GM10847 (cell line): ENCODE data around the gene OR52E4.

Experiments used
- POLR2A ChIP-seq: IDR thresholded peaks from 2 replicates; pipeline ENCODE4 v1.6.1; 2011; ENCODE audit not compliant: insufficient read length; ENCODE audit errors: extremely low read depth

OR52E4 gene

DNA sequence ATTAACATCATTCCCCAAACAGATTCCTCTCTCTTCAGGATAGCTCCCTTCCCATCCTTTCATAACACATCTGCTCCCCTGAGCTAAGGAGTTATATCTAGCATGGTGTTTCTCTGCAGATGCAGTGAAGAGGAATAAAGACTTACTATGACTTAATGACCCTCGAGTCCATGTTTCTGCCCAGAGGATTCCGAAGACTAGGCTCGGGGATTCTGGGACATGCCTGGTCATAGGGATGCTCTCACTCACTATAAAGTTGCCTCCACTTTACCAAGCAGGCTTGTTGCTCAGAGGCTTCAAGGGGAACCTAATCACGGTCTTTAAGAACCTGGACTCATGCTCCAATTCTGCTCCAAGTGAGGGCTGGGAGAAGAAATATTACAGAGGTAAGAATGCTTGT, at the start of gene OR52E4:
Gene OR52E4, plus strand, starts transcription at position 301 of the 400 bp plus-strand sequence. CDS start 3,664 bp downstream, outside the sequence.
- no peak for TF ChIP-seq POLR2A

DNA sequence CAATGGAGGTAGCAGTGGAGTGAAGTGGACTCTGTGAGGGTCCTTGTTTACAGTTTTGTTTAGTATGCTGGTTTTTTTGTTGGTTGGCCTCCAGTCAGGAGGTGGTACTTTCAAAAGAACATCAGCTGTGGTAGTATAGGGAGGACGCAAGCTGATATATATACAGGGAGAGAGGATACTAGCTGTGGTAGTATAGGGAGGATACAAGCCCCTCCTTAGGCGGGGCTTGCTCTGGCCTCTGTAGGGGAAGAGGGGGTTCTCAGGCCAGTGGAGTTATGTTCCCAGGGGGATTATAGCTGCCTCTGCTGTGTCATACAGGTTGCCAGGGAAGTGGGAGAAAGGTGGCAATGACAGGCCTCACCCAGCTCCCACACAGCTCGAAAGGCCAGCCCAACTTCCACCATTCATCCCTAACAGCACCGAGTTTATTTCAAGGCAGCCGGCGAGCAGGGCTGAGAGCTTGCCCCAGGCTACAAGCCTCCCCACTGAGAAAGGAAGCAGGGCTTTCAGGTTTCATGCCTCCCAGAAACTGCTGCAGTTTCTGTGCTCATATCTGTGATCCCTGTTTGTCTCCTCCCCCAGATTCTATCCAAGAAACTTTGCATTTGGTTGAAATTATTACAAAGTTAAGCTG, 49.1 kb upstream of the OR52E4 start:
- TF ChIP-seq POLR2A = no peak

DNA sequence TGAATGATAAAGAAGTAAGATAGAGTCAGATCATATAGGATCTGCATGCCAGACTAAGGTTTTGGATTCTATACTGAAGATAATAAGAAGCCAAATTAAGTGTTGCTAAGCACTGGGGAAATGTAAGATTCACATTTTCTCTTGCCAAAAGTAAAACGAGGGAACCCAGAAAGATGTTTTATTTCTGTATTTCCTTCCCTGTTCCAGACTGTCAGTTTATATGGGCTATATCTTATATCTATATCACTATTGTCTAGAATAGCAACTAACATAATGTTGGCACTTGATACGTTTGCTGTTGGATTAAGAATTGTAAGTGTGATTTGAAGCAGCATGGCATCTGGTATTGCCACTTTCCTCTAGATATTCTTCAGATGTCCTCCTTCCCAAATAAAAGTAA, 47.0 kb upstream of the OR52E4 start:
- TF ChIP-seq POLR2A = no peak

DNA sequence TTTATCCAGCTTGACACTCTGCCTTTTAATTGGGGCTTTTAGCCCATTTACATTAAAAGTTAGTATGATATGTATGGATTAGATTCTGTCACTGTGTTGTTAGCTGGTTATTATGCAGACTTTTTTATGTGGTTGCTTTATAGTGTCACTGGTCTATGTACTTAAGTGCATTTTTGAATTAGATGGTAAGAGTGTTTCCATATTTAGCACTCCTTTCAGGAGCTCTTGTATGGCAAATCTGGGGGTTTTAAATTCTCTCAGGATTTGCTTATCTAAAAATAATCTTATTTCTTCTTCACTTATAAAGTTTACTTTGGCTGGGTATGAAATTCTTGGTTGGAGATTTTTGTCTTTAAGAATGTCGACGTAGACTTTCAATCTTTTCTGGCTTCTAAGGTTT, 42.7 kb upstream of the OR52E4 start:
- no peak for TF ChIP-seq POLR2A

DNA sequence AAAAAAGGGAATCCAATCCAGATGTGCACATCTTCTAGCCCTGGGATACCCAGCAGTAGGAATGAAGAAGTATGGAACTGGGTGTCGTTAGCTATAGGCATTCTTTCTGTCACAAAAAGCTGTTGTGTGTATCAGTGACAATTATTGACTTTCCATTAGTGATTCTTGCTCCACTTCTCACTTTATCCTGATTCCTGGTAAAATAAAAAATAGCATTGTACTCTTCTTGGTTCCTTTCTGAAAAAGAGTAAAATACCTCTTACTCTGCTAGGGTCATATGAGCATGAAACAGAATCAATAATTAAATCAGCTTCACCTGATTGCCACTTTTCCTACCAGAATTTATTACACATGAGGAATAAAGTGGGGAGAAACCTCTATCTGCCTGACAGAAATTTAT, 38.6 kb upstream of the OR52E4 start, which contains the start of gene OR52E6:
Gene OR52E6, minus strand, starts transcription at position 101 of the 400 bp plus-strand sequence. Its CDS starts 0 bp downstream, at position 101.
- no peak for TF ChIP-seq POLR2A

DNA sequence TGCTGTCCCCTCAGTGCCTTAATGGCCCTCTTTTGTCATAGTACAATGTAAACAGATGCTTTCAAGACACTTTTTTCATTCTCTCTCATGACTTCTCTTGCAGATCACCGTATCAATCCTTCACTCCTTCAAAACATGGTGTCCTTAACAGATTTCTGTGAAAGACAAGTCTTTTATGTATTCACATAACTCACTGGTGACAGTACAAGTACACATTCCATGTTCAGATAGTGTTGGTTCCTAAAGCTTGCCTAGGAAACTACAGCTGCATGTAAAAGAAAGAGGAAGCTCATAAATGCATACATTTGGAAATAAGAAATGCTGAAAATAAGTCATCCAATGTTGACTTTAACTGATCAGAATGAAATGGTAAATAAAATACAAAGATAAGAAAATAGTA, 33.7 kb upstream of the OR52E4 start:
- no peak for TF ChIP-seq POLR2A

DNA sequence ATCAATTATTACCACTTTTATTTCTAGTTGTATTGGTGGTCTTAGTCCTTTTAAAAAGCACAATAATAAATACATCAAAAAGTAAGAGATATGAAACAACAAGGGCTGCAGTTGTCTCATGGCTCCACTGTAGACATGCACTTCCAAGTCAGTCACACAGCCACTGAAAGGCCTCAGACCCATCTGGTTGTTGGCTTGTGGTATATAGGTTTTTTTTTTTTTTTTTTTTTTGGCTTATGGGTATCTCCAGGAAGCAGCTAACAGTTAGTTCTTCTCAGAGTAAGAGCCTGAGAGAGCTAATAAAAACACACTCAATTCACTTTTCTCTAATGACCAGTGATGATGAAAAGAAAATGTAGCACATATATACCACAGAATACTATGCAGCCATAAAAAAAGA, 32.7 kb upstream of the OR52E4 start:
- TF ChIP-seq POLR2A = no peak

DNA sequence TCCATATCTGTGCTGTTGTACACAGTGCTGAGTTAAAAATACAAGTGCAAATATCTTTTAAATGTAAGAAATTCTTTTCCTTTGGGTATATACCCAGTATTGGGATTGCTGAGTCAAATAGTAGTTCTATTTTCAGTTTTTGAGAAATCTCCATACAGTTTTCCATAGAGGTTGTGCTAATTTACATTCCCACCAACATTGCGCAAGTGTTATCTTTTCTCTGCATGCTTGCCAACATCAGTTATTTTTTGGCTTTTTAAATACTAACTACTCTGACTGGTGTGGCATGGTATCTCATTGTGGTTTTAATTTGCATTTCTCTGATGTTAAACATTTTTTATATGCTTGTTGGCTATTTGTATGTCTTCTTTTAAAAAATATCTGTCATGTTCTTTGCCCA, 29.4 kb upstream of the OR52E4 start:
- no peak for TF ChIP-seq POLR2A

DNA sequence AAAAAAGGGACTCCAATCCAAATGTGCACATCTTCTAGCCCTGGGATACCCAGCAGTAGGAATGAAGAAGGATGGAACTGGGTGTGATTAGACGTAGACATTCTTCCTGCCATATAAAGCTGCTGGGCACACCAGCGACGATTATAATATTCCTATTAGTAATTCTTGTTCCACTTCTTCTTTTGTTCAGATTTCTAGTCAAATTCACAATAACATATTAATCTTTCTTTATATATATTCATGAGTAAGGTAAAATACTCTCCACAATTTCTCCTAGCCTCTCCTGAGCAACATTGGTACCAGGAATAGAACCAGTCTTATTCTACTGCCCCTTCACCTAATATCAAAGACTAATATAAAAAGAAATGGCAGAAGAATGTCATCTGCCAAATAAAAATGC, 22.8 kb upstream of the OR52E4 start, which contains the start of gene OR52E8:
Gene OR52E8, minus strand, starts transcription at position 101 of the 400 bp plus-strand sequence. Its CDS starts 0 bp downstream, at position 101.
- TF ChIP-seq POLR2A = no peak

DNA sequence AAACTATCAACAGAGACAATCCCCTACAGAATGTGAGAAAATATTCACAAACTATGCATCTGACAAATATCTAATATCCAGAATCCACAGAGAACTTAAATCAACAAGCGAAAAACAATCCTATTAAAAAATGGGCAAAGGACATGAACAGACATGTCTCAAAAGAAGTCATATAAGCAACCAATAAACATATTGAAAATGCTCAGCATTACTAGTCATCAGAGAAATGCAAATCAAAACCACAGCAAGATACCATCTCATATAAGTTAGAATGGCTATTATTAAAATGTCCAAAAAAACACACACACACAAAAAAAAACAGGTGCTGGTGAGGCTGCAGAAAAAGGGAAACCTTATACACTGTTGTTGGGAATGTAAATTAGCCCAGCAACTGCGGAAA, 14.6 kb upstream of the OR52E4 start:
- no peak for TF ChIP-seq POLR2A

DNA sequence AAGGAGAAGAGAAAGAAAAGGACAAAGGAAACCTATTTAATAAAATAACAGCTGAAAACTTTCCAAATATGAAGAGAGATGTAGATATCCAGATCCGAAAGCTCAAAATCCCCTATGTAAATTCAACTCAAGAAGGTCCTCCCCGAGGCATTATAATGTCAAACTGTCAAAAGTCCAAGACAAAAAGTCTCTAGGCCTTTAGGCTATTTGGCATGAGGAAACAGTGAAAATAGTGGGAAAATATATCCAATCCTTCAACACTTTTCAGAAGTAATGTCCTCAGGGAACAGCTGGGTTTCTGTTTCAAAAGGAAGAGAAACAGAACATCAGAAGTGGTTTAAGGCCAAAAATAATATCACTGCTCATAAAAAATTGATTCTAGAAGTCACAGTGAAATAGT, 1.9 kb upstream of the OR52E4 start:
- TF ChIP-seq POLR2A = no peak

DNA sequence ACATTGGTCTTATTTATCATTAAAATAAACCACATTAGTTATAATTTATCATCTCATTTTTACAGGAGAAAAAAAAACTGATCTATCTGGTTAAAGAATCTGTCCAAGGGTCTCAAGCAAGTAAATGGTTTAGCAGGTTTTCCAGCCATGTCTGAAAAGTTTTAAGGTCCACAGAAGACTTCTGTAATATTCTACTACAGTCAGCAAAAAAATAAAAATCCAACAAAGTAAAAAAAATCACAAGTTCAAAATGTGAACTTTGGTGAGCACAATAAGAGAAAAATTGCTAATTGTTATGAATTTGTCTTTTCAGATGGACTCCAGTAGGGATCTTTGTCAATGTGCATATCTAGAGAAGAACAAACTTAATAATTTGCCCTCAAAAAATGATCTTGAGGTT, 1.3 kb downstream of the OR52E4 start:
- no peak for TF ChIP-seq POLR2A

DNA sequence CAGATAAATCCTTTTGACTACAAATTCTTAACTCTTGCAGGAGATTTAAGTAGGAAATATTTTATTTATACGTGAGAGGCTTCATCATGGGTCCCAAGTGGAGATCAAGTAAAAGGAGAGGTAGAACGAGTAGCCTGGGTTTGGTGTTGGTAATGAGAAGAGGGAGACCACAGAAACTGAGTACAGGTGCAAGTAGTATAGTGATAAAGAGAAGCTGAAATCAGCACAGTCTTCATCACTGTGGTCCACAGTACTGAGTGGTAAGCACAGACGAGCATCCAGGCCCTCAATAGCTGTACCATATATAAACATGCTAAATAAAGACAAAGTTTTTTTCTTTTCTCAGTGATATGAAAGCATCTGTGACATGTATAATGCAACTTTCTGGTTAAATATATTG, 6.7 kb downstream of the OR52E4 start:
- no peak for TF ChIP-seq POLR2A

DNA sequence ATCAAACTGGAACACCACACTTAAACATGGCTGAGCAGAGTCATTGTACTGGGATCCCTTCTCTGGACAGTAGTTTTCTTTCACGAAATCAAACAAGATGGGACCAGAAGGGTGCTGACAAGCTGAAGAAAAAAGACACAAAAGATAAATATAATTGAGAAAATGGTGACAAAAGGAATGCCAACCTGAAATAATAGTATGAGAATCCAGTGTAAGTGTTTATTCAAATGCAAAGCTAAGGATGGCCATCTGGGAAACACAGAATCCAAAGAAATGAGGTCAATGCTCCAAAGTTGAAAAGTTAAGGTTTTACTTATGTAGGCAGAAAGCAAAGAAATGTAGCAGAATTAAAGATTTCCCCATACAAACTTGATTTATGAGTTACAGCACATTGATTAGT, 7.2 kb downstream of the OR52E4 start:
- no peak for TF ChIP-seq POLR2A

DNA sequence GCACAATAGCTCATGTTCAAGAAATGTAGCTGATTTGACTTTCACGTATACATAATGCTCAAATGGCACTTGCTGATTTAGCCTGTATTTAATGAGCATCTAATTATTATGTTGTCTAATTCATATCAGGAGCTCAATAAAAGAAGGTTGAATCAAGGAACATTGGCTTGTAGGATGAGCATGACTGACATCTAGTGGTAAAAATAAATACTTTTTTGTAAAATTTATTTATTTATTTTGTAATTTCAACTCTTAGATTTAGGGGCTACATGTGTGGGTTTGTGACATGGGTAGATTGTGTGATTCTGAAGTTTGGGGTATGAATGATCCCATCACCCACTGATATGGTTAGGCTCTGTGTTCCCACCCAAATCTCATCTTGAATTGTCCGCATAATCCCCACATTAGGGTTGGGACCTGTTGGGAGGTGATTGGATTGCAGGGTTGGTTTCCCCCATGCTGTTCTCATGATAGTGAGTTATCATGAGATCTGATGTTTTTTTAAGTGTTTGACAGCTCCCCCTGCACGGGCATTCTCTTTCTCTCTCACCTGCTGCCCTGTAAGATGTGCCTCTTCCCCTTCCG, 10.9 kb downstream of the OR52E4 start:
- no peak for TF ChIP-seq POLR2A

DNA sequence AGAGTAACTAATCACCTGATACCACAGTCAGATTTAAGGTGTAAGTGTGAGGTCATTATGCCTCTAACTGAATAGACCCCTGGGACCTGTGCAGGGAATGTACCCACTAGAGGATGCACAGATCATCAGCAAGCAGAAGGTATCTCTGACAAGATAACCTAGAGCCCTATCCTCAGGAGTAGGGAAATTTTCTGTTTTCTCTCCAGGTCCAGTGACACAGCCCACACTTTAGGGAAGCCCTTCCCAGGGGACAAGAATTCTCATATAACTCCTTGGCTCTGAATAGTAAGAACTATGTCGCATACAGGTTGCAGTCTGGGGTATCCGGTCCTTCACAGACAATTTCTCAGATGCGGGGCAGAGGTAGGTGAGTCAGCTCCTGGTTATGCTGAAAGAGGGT, 12.5 kb downstream of the OR52E4 start, which contains the start of gene OR52E5:
Gene OR52E5, plus strand, starts transcription at position 301 of the 400 bp plus-strand sequence. CDS start 7,569 bp downstream, outside the sequence.
- TF ChIP-seq POLR2A = no peak

DNA sequence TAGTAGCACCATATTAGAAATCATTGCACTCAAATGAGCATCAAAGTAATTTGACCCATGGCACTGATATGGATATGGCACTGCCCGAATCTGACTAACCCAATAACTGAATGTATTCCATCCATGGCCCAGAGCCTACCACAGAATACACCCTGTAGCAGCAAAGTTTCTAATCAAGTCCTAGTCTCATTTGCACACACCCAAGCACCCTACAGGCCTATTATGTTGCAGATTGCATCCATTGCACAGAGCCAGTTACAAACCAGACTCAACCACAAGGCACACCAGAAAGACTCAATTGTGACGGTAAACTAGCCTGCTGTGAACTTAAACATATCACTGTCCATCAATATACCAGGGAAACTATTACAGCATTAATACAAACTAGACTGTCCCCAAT, 19.1 kb downstream of the OR52E4 start:
- TF ChIP-seq POLR2A = no peak

DNA sequence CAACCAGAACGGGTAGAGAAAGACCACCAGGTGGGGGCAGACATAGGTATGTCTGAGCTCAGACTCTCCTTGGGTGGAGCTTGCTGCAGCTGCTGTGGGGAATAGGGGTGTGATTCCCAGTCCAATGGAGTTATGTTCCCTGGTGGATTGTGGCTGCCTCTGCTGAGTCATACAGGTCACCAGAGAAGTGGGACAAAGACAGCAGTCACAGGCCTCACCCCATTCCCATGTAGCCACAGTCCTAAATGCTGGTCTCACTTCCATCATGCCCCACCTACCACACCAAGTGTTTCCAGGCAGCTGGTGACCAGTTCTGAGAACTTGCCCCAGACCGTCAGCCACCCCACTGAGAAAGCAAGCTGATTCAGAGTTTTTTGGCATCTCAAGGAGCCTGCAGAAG, 30.1 kb downstream of the OR52E4 start:
- TF ChIP-seq POLR2A = no peak
